Measurements from ENCODE around the gene MPRIP.

Gene MPRIP

GRCh38 chr17:17082878-17083277, 40.6 kb downstream of the MPRIP start:
- Histone ChIP-seq H3K9ac (ENCODE audit: low read length) (no peak overlapping the region), H3K4me1 (ENCODE audit: control insufficient read depth, insufficient read depth, low read length) (no peaks in the 10 kb centered on the region; the same call in 1 of the 2 replicates), H3K27me3 (ENCODE audit: control insufficient read depth, insufficient read depth, low read length) (no peaks in the 10 kb centered on the region), H3K9me3 (ENCODE audit: control insufficient read depth, insufficient read depth, low read depth, low read length) (no peaks in the 10 kb centered on the region), H3K27ac (ENCODE audit: low read depth, low read length) (no peak overlapping the region), H3K36me3 (ENCODE audit: control insufficient read depth, insufficient read depth, low read length) (peaks cover 23% of the 10 kb centered on the region), H3K4me3 (ENCODE audit: low read depth, low read length) (no peak overlapping the region)

DNA sequence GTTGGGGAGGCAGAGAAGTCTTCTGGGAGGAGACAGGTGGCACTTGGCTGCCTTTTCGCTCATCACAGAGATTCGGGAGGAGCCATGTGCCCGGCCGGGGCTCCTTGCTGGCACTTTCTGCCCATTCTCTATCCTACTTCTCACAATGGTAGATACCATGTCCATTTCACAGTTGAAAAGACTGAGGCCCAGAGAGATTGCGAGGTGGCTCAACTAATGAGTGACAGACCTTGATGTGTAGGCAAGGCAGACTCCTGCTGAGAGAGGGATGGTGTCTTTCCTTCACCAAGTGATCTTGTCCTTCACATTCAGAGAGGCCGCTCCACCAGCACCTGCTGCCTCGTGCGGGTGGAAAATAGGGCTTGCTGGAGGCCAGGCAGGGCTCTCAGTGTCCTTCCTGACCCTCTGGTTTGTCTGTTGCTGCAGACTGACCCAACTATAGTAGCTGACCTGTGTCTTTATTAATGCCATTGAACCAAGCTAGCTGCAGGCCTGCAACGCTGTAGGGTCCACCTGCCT, 42.1 kb downstream of the MPRIP start:
- Histone ChIP-seq H3K27ac (ENCODE audit: low read depth, low read length) (no peak overlapping the region), H3K4me1 (ENCODE audit: control insufficient read depth, insufficient read depth, low read length) (peaks cover 4% of the 10 kb centered on the region; the same call in 1 of the 2 replicates), H3K27me3 (ENCODE audit: control insufficient read depth, insufficient read depth, low read length) (no peaks in the 10 kb centered on the region), H3K4me3 (ENCODE audit: low read depth, low read length) (no peak overlapping the region), H3K9ac (ENCODE audit: low read length) (no peak overlapping the region), H3K9me3 (ENCODE audit: control insufficient read depth, insufficient read depth, low read depth, low read length) (no peaks in the 10 kb centered on the region), H3K36me3 (ENCODE audit: control insufficient read depth, insufficient read depth, low read length) (peaks cover 26% of the 10 kb centered on the region)

- H3K27me3 ChIP-seq (ENCODE audit: control insufficient read depth, insufficient read depth, low read length) = no peaks in the 10 kb centered on the region
- no peak overlapping the region for H3K9ac ChIP-seq (ENCODE audit: low read length)
- no peak overlapping the region for H3K27ac ChIP-seq (ENCODE audit: low read depth, low read length)
- peaks cover 4% of the 10 kb centered on the region; the same call in 1 of the 2 replicates for H3K4me1 ChIP-seq (ENCODE audit: control insufficient read depth, insufficient read depth, low read length)
- no peak overlapping the region for H3K4me3 ChIP-seq (ENCODE audit: low read depth, low read length)
- H3K36me3 ChIP-seq (ENCODE audit: control insufficient read depth, insufficient read depth, low read length) = peaks cover 26% of the 10 kb centered on the region
- H3K9me3 ChIP-seq (ENCODE audit: control insufficient read depth, insufficient read depth, low read depth, low read length) = no peaks in the 10 kb centered on the region
These were observed 42.7 kb downstream of the MPRIP start for GRCh38 chr17:17084941-17085340.

- Histone ChIP-seq H3K4me1 (ENCODE audit: control insufficient read depth, insufficient read depth, low read length) (peaks cover 4% of the 10 kb centered on the region; the same call in 1 of the 2 replicates), H3K9ac (ENCODE audit: low read length) (no peak overlapping the region), H3K27me3 (ENCODE audit: control insufficient read depth, insufficient read depth, low read length) (no peaks in the 10 kb centered on the region), H3K27ac (ENCODE audit: low read depth, low read length) (no peak overlapping the region), H3K36me3 (ENCODE audit: control insufficient read depth, insufficient read depth, low read length) (peaks cover 26% of the 10 kb centered on the region), H3K4me3 (ENCODE audit: low read depth, low read length) (no peak overlapping the region), H3K9me3 (ENCODE audit: control insufficient read depth, insufficient read depth, low read depth, low read length) (no peaks in the 10 kb centered on the region)
These were observed 44.3 kb downstream of the MPRIP start for GRCh38 chr17:17086585-17086984.

- peaks cover 10% of the 10 kb centered on the region for H3K4me1 ChIP-seq (ENCODE audit: control insufficient read depth, insufficient read depth, low read length)
- no peak overlapping the region for H3K9ac ChIP-seq (ENCODE audit: low read length)
- no peak overlapping the region for H3K27ac ChIP-seq (ENCODE audit: low read depth, low read length)
- H3K4me3 ChIP-seq (ENCODE audit: low read depth, low read length) = no peak overlapping the region
- no peaks in the 10 kb centered on the region for H3K9me3 ChIP-seq (ENCODE audit: control insufficient read depth, insufficient read depth, low read depth, low read length)
- no peaks in the 10 kb centered on the region for H3K27me3 ChIP-seq (ENCODE audit: control insufficient read depth, insufficient read depth, low read length)
- H3K36me3 ChIP-seq (ENCODE audit: control insufficient read depth, insufficient read depth, low read length) = peaks cover 24% of the 10 kb centered on the region
These were observed 45.3 kb downstream of the MPRIP start for GRCh38 chr17:17087424-17088015.

GRCh38 chr17:17088086-17088485, 45.8 kb downstream of the MPRIP start:
- Histone ChIP-seq H3K9me3 (ENCODE audit: control insufficient read depth, insufficient read depth, low read depth, low read length) (no peaks in the 10 kb centered on the region), H3K4me1 (ENCODE audit: control insufficient read depth, insufficient read depth, low read length) (peaks cover 13% of the 10 kb centered on the region), H3K27me3 (ENCODE audit: control insufficient read depth, insufficient read depth, low read length) (no peaks in the 10 kb centered on the region), H3K36me3 (ENCODE audit: control insufficient read depth, insufficient read depth, low read length) (peaks cover 18% of the 10 kb centered on the region), H3K27ac (ENCODE audit: low read depth, low read length) (no peak overlapping the region), H3K9ac (ENCODE audit: low read length) (no peak overlapping the region), H3K4me3 (ENCODE audit: low read depth, low read length) (no peak overlapping the region)

- Histone ChIP-seq H3K9me3 (ENCODE audit: control insufficient read depth, insufficient read depth, low read depth, low read length) (no peaks in the 10 kb centered on the region), H3K9ac (ENCODE audit: low read length) (no peak overlapping the region), H3K4me1 (ENCODE audit: control insufficient read depth, insufficient read depth, low read length) (peaks cover 16% of the 10 kb centered on the region), H3K4me3 (ENCODE audit: low read depth, low read length) (no peak overlapping the region), H3K36me3 (ENCODE audit: control insufficient read depth, insufficient read depth, low read length) (peaks cover 15% of the 10 kb centered on the region), H3K27ac (ENCODE audit: low read depth, low read length) (no peak overlapping the region), H3K27me3 (ENCODE audit: control insufficient read depth, insufficient read depth, low read length) (no peaks in the 10 kb centered on the region)
These were observed 46.6 kb downstream of the MPRIP start for GRCh38 chr17:17088541-17089525.

DNA sequence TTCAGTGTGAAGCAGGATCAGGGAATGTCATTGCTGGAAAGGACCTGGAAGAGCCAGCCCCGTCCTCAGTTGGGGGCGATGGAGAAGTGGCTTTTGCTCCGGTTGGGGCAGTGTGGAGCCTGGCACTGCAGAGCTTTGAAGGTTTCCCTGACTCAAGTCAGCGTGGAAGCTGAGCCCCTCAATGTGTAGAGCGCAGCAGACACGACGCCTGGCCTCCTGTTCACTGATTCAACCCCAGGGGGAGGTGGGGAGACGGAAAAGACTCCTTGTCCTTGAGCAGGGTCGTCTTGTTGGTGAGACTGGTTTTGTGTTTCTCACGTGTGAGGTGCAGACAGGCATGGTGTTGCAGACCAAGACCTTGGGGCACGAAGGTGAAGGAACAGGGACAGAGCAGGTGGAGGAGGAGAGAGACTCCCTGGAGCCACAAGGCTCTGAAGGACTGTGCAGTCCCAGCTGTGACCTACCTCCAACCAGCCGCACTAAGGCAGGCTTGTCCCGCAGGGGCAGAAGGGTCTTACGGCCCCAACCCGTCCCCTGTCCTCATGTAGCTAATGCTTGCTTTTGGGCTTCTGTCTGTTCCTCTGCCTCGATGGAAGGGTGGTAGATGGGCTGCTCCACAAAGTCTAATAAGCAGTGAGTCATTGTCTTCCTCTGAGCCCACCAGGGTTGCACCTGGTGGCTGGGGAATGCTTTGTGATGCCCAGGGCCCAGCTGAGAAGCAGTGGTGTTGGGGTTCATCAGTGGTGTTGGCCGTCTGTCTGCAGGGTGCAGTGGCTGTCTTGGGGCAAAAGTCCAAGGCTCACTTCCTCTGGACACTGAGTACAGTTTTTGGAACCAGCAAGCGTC, 47.8 kb downstream of the MPRIP start:
- H3K4me3 ChIP-seq (ENCODE audit: low read depth, low read length) = no peak overlapping the region
- H3K27ac ChIP-seq (ENCODE audit: low read depth, low read length) = no peak overlapping the region
- peaks cover 28% of the 10 kb centered on the region for H3K4me1 ChIP-seq (ENCODE audit: control insufficient read depth, insufficient read depth, low read length)
- H3K27me3 ChIP-seq (ENCODE audit: control insufficient read depth, insufficient read depth, low read length) = no peaks in the 10 kb centered on the region
- no peaks in the 10 kb centered on the region for H3K9me3 ChIP-seq (ENCODE audit: control insufficient read depth, insufficient read depth, low read depth, low read length)
- no peak overlapping the region for H3K9ac ChIP-seq (ENCODE audit: low read length)
- H3K36me3 ChIP-seq (ENCODE audit: control insufficient read depth, insufficient read depth, low read length) = peaks cover 15% of the 10 kb centered on the region

DNA sequence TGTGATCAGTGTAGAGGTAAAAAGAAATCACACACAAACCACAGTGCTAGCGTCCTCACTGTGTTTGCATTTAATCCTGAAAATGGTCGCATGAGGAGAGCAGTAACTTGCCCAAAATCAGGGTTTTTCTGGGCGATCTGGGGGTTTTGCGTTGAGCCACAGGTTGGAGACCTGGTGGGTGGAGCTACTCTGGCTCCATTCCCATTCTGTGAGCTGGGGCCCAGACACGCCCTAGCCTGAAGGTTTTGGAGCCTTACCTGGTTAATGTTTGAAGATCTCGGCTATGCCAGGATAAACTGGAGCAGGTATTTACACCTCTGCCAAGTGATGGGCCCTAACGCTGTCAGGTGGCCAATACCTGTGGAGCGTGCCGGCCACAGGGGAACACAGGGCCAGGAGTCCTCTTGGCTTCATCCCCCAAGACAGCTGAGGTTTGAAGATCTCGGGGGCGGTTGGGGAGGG, 48.4 kb downstream of the MPRIP start:
- H3K4me3 ChIP-seq (ENCODE audit: low read depth, low read length) = no peak overlapping the region
- H3K9me3 ChIP-seq (ENCODE audit: control insufficient read depth, insufficient read depth, low read depth, low read length) = no peaks in the 10 kb centered on the region
- no peak overlapping the region for H3K27ac ChIP-seq (ENCODE audit: low read depth, low read length)
- peaks cover 15% of the 10 kb centered on the region for H3K36me3 ChIP-seq (ENCODE audit: control insufficient read depth, insufficient read depth, low read length)
- H3K9ac ChIP-seq (ENCODE audit: low read length) = no peak overlapping the region
- H3K27me3 ChIP-seq (ENCODE audit: control insufficient read depth, insufficient read depth, low read length) = no peaks in the 10 kb centered on the region
- peaks cover 34% of the 10 kb centered on the region for H3K4me1 ChIP-seq (ENCODE audit: control insufficient read depth, insufficient read depth, low read length)

DNA sequence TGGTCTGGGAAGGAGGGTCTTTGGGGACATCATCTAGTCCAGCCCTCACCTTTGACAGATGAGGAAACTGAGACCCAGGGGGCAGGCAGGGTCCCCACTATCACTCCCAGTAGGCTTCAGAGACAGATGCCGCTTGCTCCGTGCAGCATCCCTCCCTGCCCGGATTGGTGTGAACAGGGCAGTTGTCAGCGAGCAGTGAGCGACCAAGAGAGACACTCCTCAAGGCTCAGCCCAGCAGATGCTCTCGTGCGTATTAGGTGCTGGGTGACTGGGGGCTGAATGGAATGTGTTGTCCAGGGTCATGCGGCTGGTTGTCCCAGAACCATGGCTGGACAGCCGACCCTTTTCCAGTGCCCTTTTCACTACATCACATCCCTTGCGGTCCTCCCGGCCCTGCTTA, 49.0 kb downstream of the MPRIP start:
- H3K36me3 ChIP-seq (ENCODE audit: control insufficient read depth, insufficient read depth, low read length) = peaks cover 15% of the 10 kb centered on the region
- H3K9me3 ChIP-seq (ENCODE audit: control insufficient read depth, insufficient read depth, low read depth, low read length) = no peaks in the 10 kb centered on the region
- no peaks in the 10 kb centered on the region for H3K27me3 ChIP-seq (ENCODE audit: control insufficient read depth, insufficient read depth, low read length)

More for the DNA sequence above, 49.0 kb downstream of the MPRIP start:
- no peak overlapping the region for H3K9ac ChIP-seq (ENCODE audit: low read length)
- H3K4me3 ChIP-seq (ENCODE audit: low read depth, low read length) = no peak overlapping the region
- peaks cover 39% of the 10 kb centered on the region for H3K4me1 ChIP-seq (ENCODE audit: control insufficient read depth, insufficient read depth, low read length)
- no peak overlapping the region for H3K27ac ChIP-seq (ENCODE audit: low read depth, low read length)

Data from HUES6 (cell line).